HG03442 (cell line): ENCODE results near the gene EPB41L4B.

Source experiments
- ATAC-seq: cut with Tn5 transposase; IDR thresholded peaks from one replicate; pipeline ENCODE4 v1.9.1; 2021; ENCODE audit warnings: mild to moderate bottlenecking, moderate library complexity; ENCODE audit not compliant: unreplicated experiment

EPB41L4B gene

GRCh38 chr9:109270971-109271925 is 49.6 kb downstream of the EPB41L4B start:
- no peak for ATAC-seq

GRCh38 chr9:109270441-109270840 is 50.4 kb downstream of the EPB41L4B start:
- ATAC-seq, result no peak

GRCh38 chr9:109269839-109270238 is 51.0 kb downstream of the EPB41L4B start:
- ATAC-seq, result no peak

GRCh38 chr9:109269081-109269480 is 51.8 kb downstream of the EPB41L4B start:
- no peak for ATAC-seq

- no peak for ATAC-seq
Observed at GRCh38 chr9:109267555-109267954, 53.3 kb downstream of the EPB41L4B start.

- ATAC-seq, result no peak
Observed at GRCh38 chr9:109264877-109265587, 55.8 kb downstream of the EPB41L4B start.

- ATAC-seq, result no peak
Observed at GRCh38 chr9:109263358-109263757, 57.5 kb downstream of the EPB41L4B start.

- ATAC-seq, result no peak
Observed at GRCh38 chr9:109258481-109259302, 62.2 kb downstream of the EPB41L4B start.

- no peak for ATAC-seq
Observed at GRCh38 chr9:109256336-109256735, 64.5 kb downstream of the EPB41L4B start.

GRCh38 chr9:109255394-109255793 is 65.5 kb downstream of the EPB41L4B start:
- no peak for ATAC-seq

GRCh38 chr9:109254317-109254716 is 66.5 kb downstream of the EPB41L4B start:
- no peak for ATAC-seq

- ATAC-seq, result no peak
Observed at GRCh38 chr9:109253637-109254284, 67.1 kb downstream of the EPB41L4B start.

- no peak for ATAC-seq
Observed at GRCh38 chr9:109253241-109253636, 67.6 kb downstream of the EPB41L4B start.

GRCh38 chr9:109252291-109252690 is 68.6 kb downstream of the EPB41L4B start:
- ATAC-seq, result no peak

- no peak for ATAC-seq
Observed at GRCh38 chr9:109251776-109252106, 69.1 kb downstream of the EPB41L4B start.

- no peak for ATAC-seq
Observed at GRCh38 chr9:109251080-109251775, 69.6 kb downstream of the EPB41L4B start.

GRCh38 chr9:109250771-109251079 is 70.1 kb downstream of the EPB41L4B start:
- ATAC-seq, result no peak

- no peak for ATAC-seq
Observed at GRCh38 chr9:109250311-109250741, 70.5 kb downstream of the EPB41L4B start.

GRCh38 chr9:109249615-109250014 is 71.2 kb downstream of the EPB41L4B start:
- no peak for ATAC-seq

- ATAC-seq, result no peak
Observed at GRCh38 chr9:109248133-109248581, 72.7 kb downstream of the EPB41L4B start.
